GM23338 (cell line): ENCODE measurements around the gene MYO1E. TPM values are rescaled to one million over a fixed set of nuclear protein-coding genes. Genes with fewer than 3 reads are reported as not detected.

ENCODE experiments used
- ATAC-seq: fragments of 200-7000 bp; cut with Tn5 transposase; 3 replicates; pipeline ENCODE4 v1.9.1; 2020
- DNase-seq: peaks from one replicate; pipeline ENCODE4 v3.0.0-alpha.2; 2015; ENCODE audit warnings: low spot score
- H2AFZ ChIP-seq: fragments of 200-600 bp; sonication (generic); 2 replicates; pipeline ENCODE4 v1.8.0; 2016; ENCODE audit warnings: antibody characterized with exemption, mild to moderate bottlenecking, moderate library complexity
- H3F3A ChIP-seq: fragments of 200-600 bp; sonication (generic); replicated peaks from 2 replicates; pipeline ENCODE4 v1.8.0; 2017; ENCODE audit warnings: antibody characterized with exemption, mixed run types, low read depth
- H3K27ac ChIP-seq: fragments of 200-600 bp; sonication (generic); 2 replicates; pipeline ENCODE4 v1.6.1; 2016; ENCODE audit warnings: low read depth
- H3K27me3 ChIP-seq: fragments of 200-600 bp; sonication (generic); 2 replicates; pipeline ENCODE4 v1.8.0; 2016; ENCODE audit warnings: mild to moderate bottlenecking, mixed run types, moderate library complexity; ENCODE audit not compliant: insufficient read depth
- H3K36me3 ChIP-seq: fragments of 200-600 bp; sonication (generic); 2 replicates; pipeline ENCODE4 v1.8.0; 2016; ENCODE audit warnings: mild to moderate bottlenecking; ENCODE audit not compliant: insufficient read depth
- H3K4me1 ChIP-seq: fragments of 200-600 bp; sonication (generic); 2 replicates; pipeline ENCODE4 v1.8.0; 2016; ENCODE audit warnings: mild to moderate bottlenecking, moderate library complexity; ENCODE audit not compliant: insufficient read depth
- H3K4me2 ChIP-seq: fragments of 200-600 bp; sonication (generic); 2 replicates; pipeline ENCODE4 v1.7.1; 2017; ENCODE audit warnings: mixed run types
- H3K4me3 ChIP-seq: fragments of 200-600 bp; sonication (generic); 2 replicates; pipeline ENCODE4 v1.6.1; 2016; ENCODE audit warnings: mixed run types
- H3K79me2 ChIP-seq: fragments of 200-600 bp; sonication (generic); replicated peaks from 2 replicates; pipeline ENCODE4 v1.8.0; 2017; ENCODE audit warnings: mild to moderate bottlenecking; ENCODE audit not compliant: insufficient read depth
- H3K9me2 ChIP-seq: fragments of 200-600 bp; sonication (generic); 2 replicates; pipeline ENCODE4 v1.8.0; 2017; ENCODE audit not compliant: insufficient read depth
- H4K20me1 ChIP-seq: fragments of 200-600 bp; sonication (generic); replicated peaks from 2 replicates; pipeline ENCODE4 v1.8.0; 2017; ENCODE audit warnings: mild to moderate bottlenecking; ENCODE audit not compliant: insufficient read depth
- H3K27ac Mint-ChIP-seq: 2 replicates; pipeline ENCODE4 v1.8.0; 2020; ENCODE audit warnings: inconsistent platforms, mild to moderate bottlenecking, moderate library complexity, mixed read lengths
- H3K27me3 Mint-ChIP-seq: 3 replicates; pipeline ENCODE4 v1.8.0; 2022; ENCODE audit warnings: low read depth, mild to moderate bottlenecking, moderate library complexity, mixed read lengths, inconsistent platforms; ENCODE audit not compliant: insufficient read depth, poor library complexity
- H3K36me3 Mint-ChIP-seq: 3 replicates; pipeline ENCODE4 v1.8.0; 2021; ENCODE audit warnings: low read depth, mild to moderate bottlenecking, inconsistent platforms, moderate library complexity, mixed read lengths
- H3K4me1 Mint-ChIP-seq: 3 replicates; pipeline ENCODE4 v1.8.0; 2020; ENCODE audit warnings: mild to moderate bottlenecking, inconsistent platforms, mixed read lengths
- H3K4me3 Mint-ChIP-seq: 3 replicates; pipeline ENCODE4 v1.8.0; 2021; ENCODE audit warnings: moderate library complexity, mild to moderate bottlenecking, inconsistent platforms, mixed read lengths
- H3K9me3 Mint-ChIP-seq: 3 replicates; pipeline ENCODE4 v1.8.0; 2020; ENCODE audit warnings: moderate library complexity, mild to moderate bottlenecking, inconsistent platforms, mixed read lengths
- CTCF ChIP-seq, 2 experiments: fragments of 200-600 bp in 1 of 2; sonication (generic) in 1 of 2; conservative IDR thresholded peaks; 2 replicates each; pipeline versions ENCODE4 v1.5.1 to v1.6.1; 2016 to 2017; ENCODE audit warnings: antibody characterized with exemption in 2 of 2, low read depth in 2 of 2, mild to moderate bottlenecking in 2 of 2, moderate library complexity in 1 of 2
- EZH2phosphoT487 ChIP-seq: fragments of 200-600 bp; sonication (generic); IDR thresholded peaks from one replicate; pipeline ENCODE4 v1.8.1; 2018; ENCODE audit warnings: antibody characterized with exemption; ENCODE audit not compliant: unreplicated experiment
- POLR2AphosphoS5 ChIP-seq: IDR thresholded peaks from 2 replicates; pipeline ENCODE4 v1.6.1; 2016; ENCODE audit warnings: antibody characterized with exemption, low read depth
- STAT1 ChIP-seq: IDR thresholded peaks from one replicate; pipeline ENCODE4 v1.6.1; 2016; ENCODE audit warnings: antibody characterized with exemption; ENCODE audit not compliant: unreplicated experiment
- ZNF331 ChIP-seq: fragments of 250-450 bp; sonication (Bioruptor Pico); IDR thresholded peaks from 2 replicates; pipeline ENCODE4 v1.5.0; 2020; ENCODE audit warnings: low read depth, mild to moderate bottlenecking, moderate library complexity
- ZNF462 ChIP-seq: fragments of 250-450 bp; sonication (Bioruptor Pico); IDR thresholded peaks from 2 replicates; pipeline ENCODE4 v1.5.0; 2020; ENCODE audit warnings: mild to moderate bottlenecking, moderate library complexity
- polyA plus RNA-seq: library from polyadenylated mRNA; unstranded; fragments of >200 nt; fragmentation: Nextera tagmentation; extraction: Ambion mirVana; gene quantifications from 2 replicates; pipeline ENCODE4 v1.2.1, GENCODE V29; 2016
- total RNA-seq: library from RNA; depleted of rRNA; stranded (reverse); fragments of >200 nt; shearing (Covaris generic); gene quantifications from 2 replicates; pipeline ENCODE4 v1.2.3, GENCODE V29; 2014

Gene MYO1E
- total and polyA plus RNA-seq, 2 experiments from 2014 or later: 68.3 to 131 TPM

- no peaks in the 10 kb centered on the region for H3K9me3 Mint-ChIP-seq
- ATAC-seq: no peak
These were observed 24.0 kb upstream of the MYO1E start for GRCh38 chr15:59396679-59397078.

GRCh38 chr15:59396211-59396610, 23.5 kb upstream of the MYO1E start:
- Histone ChIP-seq H3K4me2 (no peak overlapping the region), H3K27me3 (peaks cover 13% of the 10 kb centered on the region; the same call in 1 of the 2 replicates), H2AFZ (no peak overlapping the region), H4K20me1 (no peaks in the 10 kb centered on the region), H3F3A (no peaks in the 10 kb centered on the region), H3K4me3 (no peak overlapping the region), H3K9me2 (no peaks in the 10 kb centered on the region), H3K4me1 (peaks cover 20% of the 10 kb centered on the region), H3K79me2 (no peaks in the 10 kb centered on the region), H3K27ac (no peak overlapping the region), H3K36me3 (no peaks in the 10 kb centered on the region)
- Mint-ChIP-seq H3K27ac (no peak overlapping the region), H3K4me3 (no peak overlapping the region), H3K27me3 (peaks cover 10% of the 10 kb centered on the region), H3K9me3 (no peaks in the 10 kb centered on the region), H3K4me1 (peaks cover 18% of the 10 kb centered on the region), H3K36me3 (no peaks in the 10 kb centered on the region)
- ATAC-seq: no peak
- no peak for DNase-seq
- TF ChIP-seq ZNF331 (CRISPR knock-in tag): no peak
- no peak for TF ChIP-seq EZH2phosphoT487
- no peak for TF ChIP-seq ZNF462
- TF ChIP-seq CTCF (conservative IDR thresholded peaks at IDR 0.05; ENCODE audit: low read depth in 2 of 2): no peak
- no peak for TF ChIP-seq STAT1

More at GRCh38 chr15:59396679-59397078, 24.0 kb upstream of the MYO1E start:
- H3K4me1 Mint-ChIP-seq: peaks cover 23% of the 10 kb centered on the region
- no peak overlapping the region for H3K27ac Mint-ChIP-seq
- DNase-seq: no peak
- Histone ChIP-seq H3F3A (no peaks in the 10 kb centered on the region), H3K4me2 (no peak overlapping the region), H3K4me3 (no peak overlapping the region), H3K27ac (no peak overlapping the region), H2AFZ (no peak overlapping the region), H3K27me3 (peaks cover 15% of the 10 kb centered on the region; the same call in 1 of the 2 replicates), H3K79me2 (no peaks in the 10 kb centered on the region), H3K36me3 (no peaks in the 10 kb centered on the region), H3K4me1 (peaks cover 25% of the 10 kb centered on the region), H4K20me1 (no peaks in the 10 kb centered on the region), H3K9me2 (no peaks in the 10 kb centered on the region)
- H3K36me3 Mint-ChIP-seq: no peaks in the 10 kb centered on the region
- TF ChIP-seq CTCF (conservative IDR thresholded peaks at IDR 0.05; ENCODE audit: low read depth in 2 of 2) (peak; percentile 13 to 43; a peak in 2 of 4 replicates), POLR2AphosphoS5 (no peak)
- H3K27me3 Mint-ChIP-seq: peaks cover 10% of the 10 kb centered on the region
- H3K4me3 Mint-ChIP-seq: no peak overlapping the region
